8988T (cell line): ENCODE data around the gene PTOV1.

Source experiments
- DNase-seq: peaks from one replicate; pipeline ENCODE4 v3.0.0; 2011

PTOV1 gene

DNA sequence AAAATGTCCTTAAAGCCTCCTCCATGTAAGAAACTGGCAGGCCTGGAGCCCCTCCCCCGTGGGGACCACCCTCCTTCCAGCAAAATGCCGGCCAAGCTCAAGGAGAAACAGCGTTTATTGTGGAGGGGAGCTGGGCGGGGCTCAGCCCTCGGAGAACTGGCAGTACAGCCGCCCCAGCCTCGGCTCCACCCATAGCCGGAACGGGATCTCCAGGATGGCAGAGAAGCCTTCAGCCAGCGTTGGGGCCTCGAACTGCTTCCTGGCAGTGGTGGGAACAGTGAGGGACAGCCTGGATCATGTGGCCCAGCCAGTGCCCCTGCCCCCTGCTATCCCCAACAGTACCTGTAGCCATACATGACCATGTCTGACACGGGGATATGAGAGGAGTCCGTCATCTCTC, 10.1 kb downstream of the PTOV1 start:
- DNase-seq: peak; percentile 54

DNA sequence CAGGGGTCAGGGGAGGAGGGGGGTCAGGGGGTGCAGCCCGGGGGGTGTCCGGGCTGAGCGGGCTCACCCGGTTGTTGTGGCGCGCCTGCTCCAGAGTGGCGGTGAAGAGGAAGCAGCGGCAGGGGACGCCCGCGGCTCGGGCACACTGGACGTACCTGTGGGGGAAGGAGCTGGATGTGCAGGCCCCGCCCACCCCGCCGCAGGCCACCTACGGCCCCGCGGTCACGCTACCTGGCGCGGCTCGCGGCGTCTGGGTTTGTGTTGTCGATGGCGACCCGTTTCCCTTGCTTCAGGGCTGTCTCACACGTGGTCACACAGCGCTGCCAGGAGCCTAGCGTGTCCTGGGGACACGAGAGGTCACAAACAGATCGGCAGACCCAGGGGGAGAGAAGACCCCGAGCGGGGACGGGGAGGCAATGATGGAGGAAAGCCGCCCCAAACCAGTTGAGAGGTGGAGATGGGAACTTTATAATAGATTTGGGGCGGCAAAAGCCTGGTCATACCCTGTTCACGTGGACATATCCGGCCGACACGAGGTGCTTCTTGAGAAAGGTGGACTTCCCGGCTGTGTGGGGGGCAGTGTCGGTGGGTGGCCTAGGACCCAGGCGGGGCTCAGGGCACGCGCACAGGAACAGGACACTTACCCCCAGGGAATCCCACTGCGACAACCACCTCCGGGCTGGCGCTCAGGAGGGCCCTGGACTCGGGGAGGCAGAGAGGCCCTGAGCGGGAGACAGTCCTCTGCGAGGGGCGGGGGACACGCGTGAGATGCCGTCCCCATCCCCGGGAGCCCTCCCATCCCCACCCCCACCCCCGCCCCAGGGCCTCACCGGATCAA, 10.8 kb downstream of the PTOV1 start:
- DNase-seq: no peak

DNA sequence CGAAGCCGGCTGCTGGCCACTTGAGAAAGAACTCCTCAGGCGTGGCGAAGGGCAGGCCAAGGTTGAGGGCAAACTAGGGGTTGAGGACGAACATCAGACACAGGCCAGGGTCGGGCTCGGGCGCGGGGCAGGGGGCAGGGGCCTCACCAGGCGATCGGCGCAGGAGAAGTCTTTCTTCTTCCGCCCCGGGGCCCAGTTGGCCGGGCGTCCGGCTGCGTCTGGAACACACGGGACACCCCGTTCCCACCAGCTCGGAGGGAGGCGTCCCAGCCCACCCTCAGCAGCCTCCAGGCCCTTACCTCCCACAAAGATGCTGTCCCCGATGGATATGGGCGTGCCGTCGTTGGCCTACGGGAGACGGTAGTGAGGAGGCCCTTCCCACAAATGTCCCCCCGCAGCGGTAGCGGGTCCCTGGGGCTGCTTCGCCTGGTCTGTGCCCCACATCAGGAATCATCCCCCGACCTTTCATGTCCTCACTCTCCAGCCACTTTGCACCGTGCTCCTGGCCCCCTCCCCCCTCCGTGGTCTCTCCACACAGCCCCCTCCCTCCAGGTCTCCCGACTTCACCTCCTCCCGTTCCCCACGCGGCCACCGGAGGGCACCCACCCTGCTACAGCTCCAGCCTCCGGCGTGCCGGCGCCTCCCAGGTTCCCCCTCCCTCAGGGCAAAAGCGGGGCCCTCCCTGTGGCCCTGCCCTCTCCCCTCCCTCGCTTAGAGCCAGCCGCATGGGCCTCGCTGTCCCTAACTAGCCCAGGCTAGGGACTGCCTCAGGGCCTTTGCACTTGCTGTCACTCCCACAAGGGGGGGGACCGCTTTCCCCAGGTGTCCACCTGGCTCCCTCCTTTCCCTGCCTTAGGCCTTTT, 11.7 kb downstream of the PTOV1 start:
- DNase-seq: peak; percentile 62

GRCh38 chr19:49863254-49863934, 12.4 kb downstream of the PTOV1 start:
- no peak for DNase-seq

DNA sequence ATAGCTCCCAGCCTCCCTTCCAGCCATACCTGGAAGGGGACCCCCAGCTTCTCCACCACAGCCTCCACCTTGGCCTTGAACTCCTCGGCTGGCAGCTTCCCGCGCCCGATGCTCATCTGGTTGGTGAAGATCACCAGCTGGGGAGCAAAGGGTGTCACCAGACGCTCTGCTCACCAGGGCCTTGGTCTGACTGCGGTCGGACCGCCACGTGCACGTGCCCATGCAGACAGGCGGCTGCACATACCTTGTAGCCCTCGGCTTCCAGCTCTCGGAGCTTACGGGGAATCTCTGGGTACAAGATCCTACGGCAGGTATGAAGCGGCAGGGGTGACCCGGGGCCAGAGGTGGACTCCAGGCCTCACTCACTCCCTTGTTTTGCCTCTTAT, 13.0 kb downstream of the PTOV1 start:
- no peak for DNase-seq

DNA sequence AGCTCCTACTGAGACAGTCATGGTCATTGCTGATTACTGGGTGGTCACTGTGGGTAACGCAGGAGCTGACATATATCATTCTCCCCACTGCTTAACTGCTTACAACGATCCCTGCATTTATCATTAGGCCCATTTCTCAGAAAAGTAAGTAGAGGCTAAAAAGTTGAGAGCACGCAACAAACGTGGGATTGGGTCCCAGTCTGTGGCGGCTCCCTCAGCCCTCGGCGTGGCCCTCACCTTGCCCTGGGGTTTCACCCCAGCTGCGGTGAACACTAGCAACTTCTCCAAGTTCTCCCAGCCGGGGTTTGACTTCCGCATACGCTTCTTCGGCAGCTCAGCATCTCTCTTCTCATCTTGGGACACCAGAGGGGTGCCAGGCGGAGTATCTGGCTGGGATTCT, 13.9 kb downstream of the PTOV1 start:
- DNase-seq: no peak

DNA sequence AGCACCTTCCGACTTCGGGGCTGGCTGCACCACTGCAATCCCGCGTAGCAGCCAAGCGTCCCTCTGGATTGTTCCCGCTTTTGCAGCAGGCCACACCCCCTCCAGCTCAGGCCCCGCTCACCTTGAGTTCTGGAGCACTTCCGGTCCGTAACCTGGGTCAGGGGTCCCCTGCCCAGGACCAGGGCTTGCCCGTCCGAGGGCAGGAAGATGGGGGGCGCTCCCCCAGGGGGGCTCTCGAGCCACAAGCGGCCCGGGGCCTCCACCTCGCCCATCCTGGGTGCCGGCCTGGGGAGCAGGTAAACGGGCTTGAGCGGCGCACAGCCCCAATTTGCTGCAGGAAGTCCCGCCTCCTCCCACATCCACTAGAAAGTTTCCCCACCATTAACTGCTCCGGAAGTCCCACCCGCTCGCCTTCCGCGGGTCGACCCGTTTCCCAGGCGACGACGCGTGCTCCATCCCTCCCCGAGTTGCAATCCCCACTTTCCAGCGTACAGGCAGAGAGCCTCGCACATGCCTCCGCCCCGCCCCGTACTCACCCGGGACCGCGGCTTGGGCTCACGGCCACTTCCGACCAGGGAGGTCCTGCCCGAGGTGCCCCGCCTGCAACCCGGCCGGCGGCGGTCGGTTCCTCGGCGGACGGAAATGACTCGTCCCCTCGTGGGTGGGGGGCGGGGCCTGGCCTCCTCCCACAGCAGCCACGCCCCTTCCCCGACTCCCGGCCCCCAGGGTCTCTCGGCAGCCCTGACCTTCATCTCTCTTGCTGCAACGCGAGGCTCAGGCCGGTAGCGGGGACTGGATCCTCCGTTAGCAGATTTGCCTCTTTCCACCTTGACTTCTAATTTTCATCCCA, 16.2 kb downstream of the PTOV1 start, which contains the start of gene PNKP:
TSS of gene PNKP (minus strand) at position 644 of the 850 bp plus-strand sequence. CDS start at position 272, 372 bp downstream.
- DNase-seq: peak; percentile 80

DNA sequence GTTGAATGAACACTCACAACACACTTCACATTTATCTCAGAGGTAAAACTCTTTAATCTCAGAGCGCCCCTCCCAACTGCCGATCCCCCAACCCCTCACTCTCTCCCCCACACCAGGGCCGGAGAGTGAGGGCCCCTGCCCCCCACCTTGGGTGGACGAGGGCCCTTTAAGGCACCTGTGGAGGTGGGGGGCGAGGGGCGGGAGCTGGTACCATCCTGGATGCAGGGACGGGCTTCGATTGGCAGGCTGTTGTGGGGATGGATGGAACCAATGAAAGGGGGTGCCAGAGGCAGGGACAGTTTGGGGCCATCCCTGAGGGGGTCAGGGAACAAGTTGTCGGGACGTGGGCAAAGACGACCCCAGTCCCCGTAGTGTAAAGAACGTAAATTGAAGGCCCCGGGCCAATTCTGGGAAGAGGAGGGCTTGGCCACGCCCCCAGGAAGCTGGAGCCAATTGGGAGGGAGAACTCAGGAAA, 18.1 kb downstream of the PTOV1 start:
- no peak for DNase-seq

GRCh38 chr19:49869484-49870308, 18.7 kb downstream of the PTOV1 start:
- peak; percentile 70 for DNase-seq

DNA sequence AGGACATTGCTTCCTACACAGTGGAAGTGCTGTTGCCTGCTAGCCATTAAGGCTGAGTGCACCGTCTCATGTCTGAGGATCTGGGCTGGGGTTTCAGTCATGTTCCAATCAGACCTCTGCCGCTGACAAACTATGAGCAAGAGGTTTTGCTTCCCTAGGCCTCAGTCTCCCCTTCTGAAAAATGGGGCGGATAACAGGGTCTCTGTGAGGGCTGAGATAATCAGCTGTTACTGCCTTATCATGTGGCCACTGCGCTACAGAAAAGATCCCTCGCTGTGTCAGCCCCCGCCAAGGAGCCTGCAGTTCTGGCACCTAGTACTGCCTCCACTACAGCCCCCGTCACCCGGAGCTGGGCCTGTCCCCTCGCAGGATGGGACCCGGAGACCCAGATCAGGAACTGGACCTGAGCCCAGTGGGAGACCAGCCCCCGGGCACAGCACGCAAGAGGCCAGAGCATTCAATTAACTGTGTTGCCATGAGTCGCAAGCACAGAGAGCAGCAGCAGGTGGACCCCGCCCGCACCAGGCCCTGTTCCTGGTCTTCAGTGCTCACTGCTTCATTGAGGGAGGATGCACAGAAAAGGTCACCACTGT, 19.4 kb downstream of the PTOV1 start:
- no peak for DNase-seq

- no peak for DNase-seq
Measured at GRCh38 chr19:49871349-49871985, 20.5 kb downstream of the PTOV1 start.

DNA sequence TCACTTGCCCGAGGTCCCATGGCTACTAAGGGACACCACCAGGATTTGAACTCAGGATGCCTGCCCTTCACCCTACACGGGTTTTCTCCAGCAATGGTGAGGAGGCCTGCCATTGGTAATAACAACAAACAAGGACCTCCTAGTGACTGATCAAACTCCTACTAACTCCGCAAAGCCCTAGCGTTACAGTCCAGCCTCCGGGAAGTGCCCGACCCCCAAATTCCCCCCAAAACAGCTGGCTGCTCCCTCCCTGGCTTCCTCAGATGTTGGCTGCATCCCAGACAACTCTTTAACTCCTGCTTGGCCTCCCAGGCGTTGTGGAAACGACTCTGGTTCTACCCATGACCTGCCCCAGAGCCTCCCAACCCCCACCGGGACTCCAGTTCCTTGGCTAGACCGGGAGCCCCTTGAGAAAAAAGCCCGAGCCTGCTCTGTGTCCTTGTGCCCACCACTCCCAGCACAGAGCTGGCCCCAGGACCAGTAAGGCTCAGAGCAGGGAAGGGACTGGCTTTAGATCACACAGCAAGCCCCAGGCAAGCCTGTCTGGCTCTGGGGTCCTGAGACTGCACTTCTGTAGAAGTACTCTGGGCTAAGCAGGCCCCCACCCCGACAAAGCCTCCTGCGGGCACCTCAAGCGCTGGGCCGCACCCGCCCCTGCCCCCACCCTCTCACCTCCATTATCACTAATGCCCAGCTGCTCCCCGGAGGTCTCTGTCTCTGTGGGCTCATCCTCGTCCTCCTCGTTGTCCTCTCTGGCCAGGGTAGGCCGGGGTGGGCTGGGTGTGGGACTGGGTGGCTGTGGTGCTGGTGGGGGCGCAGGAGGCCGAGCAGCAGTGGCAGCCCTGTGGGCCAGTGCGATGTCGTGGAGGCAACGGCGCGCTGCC, 21.5 kb downstream of the PTOV1 start:
- no peak for DNase-seq

GRCh38 chr19:49873129-49873521, 22.2 kb downstream of the PTOV1 start:
- DNase-seq: no peak

- no peak for DNase-seq
Measured at GRCh38 chr19:49873834-49874233, 22.9 kb downstream of the PTOV1 start.

DNA sequence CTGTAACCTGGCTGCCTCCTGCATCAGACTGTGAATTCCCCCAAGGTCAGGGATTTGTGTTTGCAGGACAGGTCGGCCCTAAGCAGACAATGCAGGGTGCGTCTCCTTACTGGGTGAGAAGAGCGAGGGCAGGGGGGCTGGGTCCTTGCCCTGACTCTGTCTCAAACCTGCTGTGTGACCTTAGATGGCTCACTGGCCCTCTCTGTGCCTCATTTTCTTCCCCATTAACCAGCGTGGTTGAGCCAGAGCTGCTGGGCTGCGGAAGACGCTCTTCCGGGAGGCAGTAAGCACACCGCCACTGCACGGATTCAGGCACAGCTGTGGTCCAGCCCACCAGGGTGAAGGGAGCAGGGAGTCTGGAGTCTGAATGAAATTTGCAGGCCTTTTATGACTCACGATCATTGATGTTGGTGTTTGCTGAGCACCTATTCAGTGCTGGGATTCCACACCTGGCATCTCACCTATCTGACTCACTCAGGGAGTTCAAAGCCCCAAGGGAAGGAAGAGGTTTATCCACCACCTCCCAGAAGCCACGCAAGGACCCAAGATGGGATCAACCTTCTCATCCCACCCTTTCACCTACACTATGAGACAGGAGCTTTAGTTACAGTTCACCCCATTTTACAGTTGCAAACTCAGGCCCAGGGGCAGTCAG, 23.7 kb downstream of the PTOV1 start:
- DNase-seq: no peak

DNA sequence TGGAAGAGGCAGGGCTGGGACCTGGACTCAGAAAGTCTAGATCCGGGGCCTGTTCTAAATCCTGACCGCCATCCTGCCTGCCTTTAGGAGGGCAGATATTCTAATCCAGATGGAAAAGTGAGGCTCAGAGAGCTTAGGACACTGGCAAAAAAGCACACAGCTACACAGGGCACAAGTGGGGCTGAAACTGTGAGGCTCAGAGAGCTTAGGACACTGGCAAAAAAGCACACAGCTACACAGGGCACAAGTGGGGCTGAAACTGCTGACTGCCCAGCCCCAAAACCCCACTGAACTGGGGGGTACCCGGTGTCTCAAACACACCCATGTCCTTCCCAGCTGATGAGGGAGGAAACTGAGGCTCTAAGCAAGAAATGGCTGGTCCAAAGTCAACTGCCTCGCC, 24.2 kb downstream of the PTOV1 start:
- no peak for DNase-seq

DNA sequence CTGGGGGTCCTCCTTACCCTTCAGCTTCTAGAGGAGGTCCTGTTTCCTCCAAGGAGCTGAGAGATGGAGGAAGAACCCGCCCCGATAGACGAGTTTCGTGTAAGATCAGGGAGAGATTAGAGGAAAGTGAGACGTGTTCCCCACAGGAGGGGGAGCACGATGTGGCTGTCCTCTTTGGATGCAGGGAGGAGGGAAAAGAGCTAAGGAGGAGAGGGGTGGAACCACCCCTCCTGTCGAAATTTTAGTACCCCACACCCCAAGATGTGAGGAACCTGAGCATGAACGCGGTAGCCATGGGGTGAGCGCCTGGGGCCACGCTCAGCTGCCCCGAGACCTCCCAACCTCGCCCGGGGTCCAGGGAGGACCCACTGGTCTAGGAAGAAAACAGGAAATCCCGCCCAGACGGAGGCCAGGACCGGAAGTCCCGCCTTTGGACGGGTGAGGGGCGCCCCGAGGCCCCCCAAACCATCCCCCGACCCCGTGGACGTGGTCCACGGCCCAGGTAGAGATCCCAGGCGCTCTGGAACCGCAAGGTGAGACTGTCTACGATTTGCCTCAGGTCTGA, 25.0 kb downstream of the PTOV1 start:
- no peak for DNase-seq

GRCh38 chr19:49876422-49877019, 25.6 kb downstream of the PTOV1 start:
- DNase-seq: no peak
